ENCODE measurements around the gene HLA-A.

The HLA-A gene

DNA sequence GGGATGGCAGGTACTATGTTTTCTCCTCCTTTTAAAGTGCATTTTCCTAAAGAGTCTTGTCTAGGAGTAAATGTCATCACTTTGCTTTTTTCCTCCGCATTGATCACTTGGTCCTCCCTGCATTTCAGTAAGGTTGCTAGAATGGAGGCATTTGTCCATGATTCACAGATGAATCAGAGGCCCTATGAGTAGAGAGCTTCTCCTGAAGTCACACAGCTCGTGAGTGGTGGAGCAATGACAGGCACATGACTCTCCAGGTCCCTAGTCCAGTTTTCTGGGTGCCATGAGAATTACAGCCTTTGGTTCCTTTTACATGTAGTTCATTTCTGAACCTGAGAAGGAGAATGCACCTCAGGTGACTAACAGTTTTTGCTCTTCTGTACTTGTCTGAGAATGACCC, 50.5 kb downstream of the HLA-A start:
- no peak for DNase-seq

DNA sequence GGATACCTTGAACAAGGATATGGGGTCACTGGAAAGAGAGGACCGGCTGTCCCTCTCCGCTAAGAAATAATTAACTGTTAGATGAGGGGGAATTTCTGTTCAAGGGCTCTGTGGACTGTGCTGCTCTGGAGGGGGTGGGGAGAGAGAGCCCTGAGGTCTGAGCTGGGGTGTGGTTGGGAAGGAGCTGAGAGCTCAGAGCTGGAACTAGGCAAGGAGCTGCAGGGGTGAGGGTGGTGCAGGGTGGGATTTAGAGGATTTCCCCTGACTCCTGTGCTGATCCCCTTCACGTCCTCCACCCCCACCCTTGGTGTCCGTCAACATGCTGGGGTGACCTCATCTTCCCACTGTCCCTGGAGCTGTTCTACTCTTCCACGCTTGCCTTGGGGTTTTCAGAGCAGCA, 52.5 kb downstream of the HLA-A start:
- DNase-seq: no peak

DNA sequence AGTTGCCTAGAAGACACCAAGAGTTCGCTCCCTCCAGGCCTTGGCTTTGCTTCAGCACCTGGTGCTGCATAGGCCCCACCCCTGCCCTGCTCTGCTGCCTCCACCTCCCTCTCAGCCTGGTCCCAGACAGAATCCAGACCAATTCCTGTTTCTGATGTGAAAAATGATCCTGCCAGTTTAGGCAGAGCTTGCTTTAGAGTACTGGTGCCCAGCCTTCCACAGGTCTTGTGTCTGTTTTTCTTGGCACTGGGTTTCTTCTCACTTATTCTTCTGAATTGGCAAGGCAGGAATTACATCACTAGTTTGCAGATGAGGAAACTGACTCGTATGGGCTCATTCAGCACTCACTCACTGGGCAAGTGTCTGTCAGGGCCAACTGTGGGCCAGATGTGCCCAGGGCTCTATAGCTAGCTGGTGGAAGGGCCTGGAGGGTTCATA, 53.0 kb downstream of the HLA-A start:
- no peak for DNase-seq

All from activated CD4-positive, alpha-beta T cell treated with anti-CD3 and anti-CD28 coated beads, Interleukin-2, amount 50 U/mL, for 48 hours (primary cell).